22Rv1 (cell line): ENCODE results near the gene LBHD2.
A peak's percentile ranks its signal among the peaks of the same experiment; 100 is the strongest.

Experiments
- H3K27ac ChIP-seq: fragments of 450-650 bp; 2 replicates; pipeline ENCODE4 v1.5.1; 2017
- CTCF ChIP-seq: fragments of 450-650 bp; IDR thresholded peaks from 2 replicates; pipeline ENCODE4 v1.5.1; 2017; ENCODE audit warnings: mild to moderate bottlenecking
- ZFX ChIP-seq: fragments of 450-650 bp; IDR thresholded peaks from 2 replicates; pipeline ENCODE4 v1.6.1; 2017; ENCODE audit warnings: antibody characterized with exemption, borderline replicate concordance

LBHD2 gene

GRCh38 chr14:103055695-103056094 is 28.3 kb upstream of the LBHD2 start:
- TF ChIP-seq ZFX (no peak), CTCF (no peak)
- H3K27ac ChIP-seq = no peak overlapping the region; the same call in 1 of the 2 replicates

GRCh38 chr14:103056322-103057027 is 27.5 kb upstream of the LBHD2 start:
- TF ChIP-seq ZFX = no peak
- no peak for TF ChIP-seq CTCF
- peak overlapping the region; percentile 79 for H3K27ac ChIP-seq

GRCh38 chr14:103057028-103057371 is 27.0 kb upstream of the LBHD2 start:
- TF ChIP-seq CTCF (no peak), ZFX (no peak)
- peak overlapping the region; percentile 79 for H3K27ac ChIP-seq

- TF ChIP-seq ZFX = no peak
- no peak for TF ChIP-seq CTCF
- H3K27ac ChIP-seq = peak within 1 kb of the TSS; percentile 79
Measured at GRCh38 chr14:103057372-103058163, 26.4 kb upstream of the LBHD2 start, which contains the start of gene CDC42BPB. CDC42BPB (minus strand) TSS chr14:103057549; CDS start chr14:103057173, 376 bp downstream.

GRCh38 chr14:103058164-103059055 is 25.6 kb upstream of the LBHD2 start:
- no peak for TF ChIP-seq ZFX
- no peak for TF ChIP-seq CTCF
- peak overlapping the region; percentile 79; the same call in 1 of the 2 replicates for H3K27ac ChIP-seq

GRCh38 chr14:103059556-103059955 is 24.5 kb upstream of the LBHD2 start:
- no peak overlapping the region for H3K27ac ChIP-seq
- TF ChIP-seq ZFX = no peak
- TF ChIP-seq CTCF = no peak
